C4-2B (cell line): Measurements from ENCODE around the gene TEX29.

Experiments
- ZFX ChIP-seq: fragments of 450-650 bp; IDR thresholded peaks from 2 replicates; pipeline ENCODE4 v1.6.1; 2017
- TF ChIP-seq, protein P1 (sequence below): fragments of 450-650 bp; conservative IDR thresholded peaks from 2 replicates; pipeline ENCODE4 v1.5.1; 2017; ENCODE audit warnings: mild to moderate bottlenecking

DNA sequence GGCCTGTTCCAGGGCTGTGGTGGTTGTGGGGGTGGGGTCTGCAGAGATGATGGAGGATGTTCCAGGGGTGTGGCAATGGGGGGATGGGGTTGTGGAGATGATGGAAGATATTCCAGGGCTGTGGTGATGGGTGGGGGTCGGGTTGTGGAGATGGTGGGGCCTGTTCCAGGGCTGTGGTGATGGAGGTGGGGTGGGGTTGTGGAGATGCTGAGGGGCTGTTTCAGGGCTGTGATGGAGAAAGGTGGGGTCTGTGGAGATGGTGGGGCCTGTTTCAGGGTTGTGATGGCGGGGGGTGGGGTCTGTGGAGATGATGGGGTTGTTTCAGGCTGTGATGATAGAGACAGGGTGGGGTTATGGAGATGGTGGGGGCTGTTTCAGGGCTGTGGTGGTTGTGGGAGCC, 62.0 kb downstream of the TEX29 start:
- TF ChIP-seq, protein P1, sequence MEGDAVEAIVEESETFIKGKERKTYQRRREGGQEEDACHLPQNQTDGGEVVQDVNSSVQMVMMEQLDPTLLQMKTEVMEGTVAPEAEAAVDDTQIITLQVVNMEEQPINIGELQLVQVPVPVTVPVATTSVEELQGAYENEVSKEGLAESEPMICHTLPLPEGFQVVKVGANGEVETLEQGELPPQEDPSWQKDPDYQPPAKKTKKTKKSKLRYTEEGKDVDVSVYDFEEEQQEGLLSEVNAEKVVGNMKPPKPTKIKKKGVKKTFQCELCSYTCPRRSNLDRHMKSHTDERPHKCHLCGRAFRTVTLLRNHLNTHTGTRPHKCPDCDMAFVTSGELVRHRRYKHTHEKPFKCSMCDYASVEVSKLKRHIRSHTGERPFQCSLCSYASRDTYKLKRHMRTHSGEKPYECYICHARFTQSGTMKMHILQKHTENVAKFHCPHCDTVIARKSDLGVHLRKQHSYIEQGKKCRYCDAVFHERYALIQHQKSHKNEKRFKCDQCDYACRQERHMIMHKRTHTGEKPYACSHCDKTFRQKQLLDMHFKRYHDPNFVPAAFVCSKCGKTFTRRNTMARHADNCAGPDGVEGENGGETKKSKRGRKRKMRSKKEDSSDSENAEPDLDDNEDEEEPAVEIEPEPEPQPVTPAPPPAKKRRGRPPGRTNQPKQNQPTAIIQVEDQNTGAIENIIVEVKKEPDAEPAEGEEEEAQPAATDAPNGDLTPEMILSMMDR = no peak
- no peak for TF ChIP-seq ZFX
